ENCODE results near the gene NTHL1. TPM values are rescaled to one million over a fixed set of nuclear protein-coding genes. Genes with fewer than 3 reads are reported as not detected.

The NTHL1 gene
- total and polyA plus RNA-seq, 2 of the 8 experiments (the other 6 are each of a cell fraction or from before 2014, with no cell fraction given), result 70.9 to 150 TPM

GRCh38 chr16:2001456-2002355 lies 45.9 kb downstream of the NTHL1 start:
- TF ChIP-seq SIN3A (conservative IDR thresholded peaks at IDR 0.05 in 1 of 2, IDR thresholded peaks at IDR 0.05 in 1 of 2; ENCODE audit: low read depth in 1 of 2, low read length in 2 of 2), result no peak
- no peak for TF ChIP-seq CHD1 (IDR thresholded peaks at IDR 0.05; ENCODE audit: low read depth, low read length)
- TF ChIP-seq KDM1A (IDR thresholded peaks at IDR 0.05; ENCODE audit: borderline replicate concordance, low read length), result no peak
- no peak for TF ChIP-seq SP2 (IDR thresholded peaks at IDR 0.05; ENCODE audit: low read length)
- TF ChIP-seq EP300 (IDR thresholded peaks at IDR 0.05; ENCODE audit: borderline replicate concordance in 1 of 2, low read depth in 2 of 2, low read length in 2 of 2), result no peak
- H2BK5ac ChIP-seq (ENCODE audit: low read depth, low read length), result peak overlapping the region; percentile 44; the same call in 1 of the 2 replicates
- peaks cover 24 to 52% (median 42%) of the 10 kb centered on the region in 4 experiments for H3K36me3 ChIP-seq (ENCODE audit: control insufficient read depth in 2 of 4, insufficient read depth in 4 of 4, low read length in 3 of 4)
- H3K4me2 ChIP-seq (ENCODE audit: insufficient read depth in 1 of 2, low read depth in 2 of 2, low read length in 2 of 2), result no peak overlapping the region
- no peak overlapping the region for H3K23ac ChIP-seq (ENCODE audit: insufficient read length)
- ChIA-PET POLR2A (ENCODE audit: partially characterized antibody) (interaction anchor here (0.6 to 2.1 kb wide), 3 partner anchors 50 to 153 kb away, joined by 3 to 5 read pairs (median 3); no protein-coding TSS in a partner anchor), CTCF (ENCODE audit: partially characterized antibody) (interaction anchor here (0.6 to 2.8 kb wide), 3 partner anchors 10 to 69 kb away, joined by 3 to 6 read pairs (median 4); no protein-coding TSS in a partner anchor)
- H3K4me1 ChIP-seq (replicated peaks in 1 of 4; ENCODE audit: control insufficient read depth in 3 of 4, insufficient read depth in 4 of 4, low read length in 3 of 4), result peaks cover 0 to 19% (median 7%) of the 10 kb centered on the region in 4 experiments; a peak in 5 of 7 replicates
- 91% methylated on average over 47 of the region's 53 CpGs; no CpG with 5 or more reads in 1 of the 2 experiments for WGBS, 2 experiments (ENCODE audit: extremely low coverage in 1 of 2, insufficient coverage in 1 of 2, insufficient read length in 1 of 2, insufficient replicate concordance in 2 of 2, low coverage in 1 of 2, low lambda C conversion rate in 2 of 2, missing lambda C conversion rate in 1 of 2)
- H2AK5ac ChIP-seq (ENCODE audit: low read depth, low read length), result no peak overlapping the region
- H2BK120ac ChIP-seq (replicated peaks; ENCODE audit: low read depth, low read length), result no peak overlapping the region
- no peak overlapping the region for H4K91ac ChIP-seq (replicated peaks; ENCODE audit: insufficient read length, low read length)
- H3K27me3 ChIP-seq (replicated peaks in 1 of 4; ENCODE audit: control insufficient read depth in 3 of 4, extremely low read depth in 1 of 4, insufficient read depth in 3 of 4, low read length in 3 of 4), result no peaks in the 10 kb centered on the region
- H3K9me3 ChIP-seq (ENCODE audit: insufficient read depth in 2 of 2, low read depth in 1 of 2, low read length in 1 of 2), result no peaks in the 10 kb centered on the region
- peaks cover 22 to 54% of the 10 kb centered on the region in 2 experiments for H4K20me1 ChIP-seq (replicated peaks in 1 of 2; ENCODE audit: control insufficient read depth in 1 of 2, insufficient read depth in 2 of 2, low read length in 2 of 2)
- H2BK12ac ChIP-seq (ENCODE audit: low read depth, low read length), result no peak overlapping the region
- H3K27ac ChIP-seq (ENCODE audit: low read depth, low read length), result no peak overlapping the region
- FAIRE-seq (no peak), DNase-seq (ENCODE audit: low read depth in 1 of 2, low spot score in 2 of 2) (no peak)
- H4K8ac ChIP-seq (ENCODE audit: extremely low read depth, insufficient read depth, low read length), result no peak overlapping the region
- no peak overlapping the region for H2BK15ac ChIP-seq (ENCODE audit: low read length)
- H3K18ac ChIP-seq (ENCODE audit: extremely low read depth, low read length), result no peak overlapping the region
- H3K4me3 ChIP-seq (ENCODE audit: extremely low read depth in 1 of 4, insufficient read depth in 2 of 4, low read depth in 3 of 4, low read length in 4 of 4), result no peak overlapping the region
- no peak overlapping the region for H3K4ac ChIP-seq (replicated peaks; ENCODE audit: insufficient read length, low read depth, low read length)
- H3K79me2 ChIP-seq (ENCODE audit: control insufficient read depth in 1 of 2, insufficient read depth in 2 of 2, low read length in 2 of 2), result peaks cover 0 to 25% of the 10 kb centered on the region in 2 experiments; a peak in 3 of 4 replicates
- H3K56ac ChIP-seq (replicated peaks; ENCODE audit: insufficient read length, low read depth, low read length), result no peak overlapping the region
- H3K9ac ChIP-seq (replicated peaks in 1 of 4; ENCODE audit: extremely low read depth in 1 of 4, low read depth in 3 of 4, low read length in 3 of 4), result no peak overlapping the region
- H4K5ac ChIP-seq (ENCODE audit: insufficient read length, low read depth, low read length), result no peak overlapping the region
- no peak overlapping the region for H2BK20ac ChIP-seq (ENCODE audit: low read length)
- peaks cover 2% of the 10 kb centered on the region; the same call in 1 of the 2 replicates for H3K79me1 ChIP-seq (ENCODE audit: low read depth, low read length)
- no peak overlapping the region for H3K14ac ChIP-seq (ENCODE audit: insufficient read length)
- no peaks in the 10 kb centered on the region for H3K23me2 ChIP-seq (ENCODE audit: low read depth, low read length)
- H2AFZ ChIP-seq (ENCODE audit: low read length), result no peak overlapping the region

Data from H1 (cell line).